CD4-positive, alpha-beta T cell treated with Interleukin-15 for 1 hour (primary cell): ENCODE measurements around the gene THAP2.

Experiments used
- DNase-seq: peaks from one replicate; pipeline ENCODE4 v3.0.0-alpha.2; 2020

The THAP2 gene

GRCh38 chr12:71704920-71705319, 40.8 kb downstream of the THAP2 start:
- no peak for DNase-seq

DNA sequence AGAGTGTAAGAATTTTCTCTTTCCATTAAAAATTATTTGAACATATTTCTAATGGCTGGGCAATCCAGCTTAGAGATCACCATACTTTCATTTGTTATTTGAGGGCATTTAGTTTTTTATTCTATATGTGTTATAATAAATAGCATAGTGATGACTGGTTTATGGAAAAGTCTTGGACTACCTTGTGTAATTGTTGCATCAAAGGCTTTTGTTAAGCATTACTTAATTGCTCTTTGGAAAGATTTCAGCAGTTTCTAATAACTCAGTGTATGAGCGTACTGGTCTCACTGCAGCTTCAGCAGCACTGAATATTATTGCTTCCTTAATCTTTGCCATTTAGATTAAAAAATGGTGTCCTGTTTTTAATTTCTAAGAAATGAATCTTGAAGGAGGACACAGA, 44.6 kb downstream of the THAP2 start:
- no peak for DNase-seq

GRCh38 chr12:71710276-71711125, 46.4 kb downstream of the THAP2 start:
- DNase-seq = no peak

- no peak for DNase-seq
Measured at GRCh38 chr12:71718611-71719010, 54.5 kb downstream of the THAP2 start.

DNA sequence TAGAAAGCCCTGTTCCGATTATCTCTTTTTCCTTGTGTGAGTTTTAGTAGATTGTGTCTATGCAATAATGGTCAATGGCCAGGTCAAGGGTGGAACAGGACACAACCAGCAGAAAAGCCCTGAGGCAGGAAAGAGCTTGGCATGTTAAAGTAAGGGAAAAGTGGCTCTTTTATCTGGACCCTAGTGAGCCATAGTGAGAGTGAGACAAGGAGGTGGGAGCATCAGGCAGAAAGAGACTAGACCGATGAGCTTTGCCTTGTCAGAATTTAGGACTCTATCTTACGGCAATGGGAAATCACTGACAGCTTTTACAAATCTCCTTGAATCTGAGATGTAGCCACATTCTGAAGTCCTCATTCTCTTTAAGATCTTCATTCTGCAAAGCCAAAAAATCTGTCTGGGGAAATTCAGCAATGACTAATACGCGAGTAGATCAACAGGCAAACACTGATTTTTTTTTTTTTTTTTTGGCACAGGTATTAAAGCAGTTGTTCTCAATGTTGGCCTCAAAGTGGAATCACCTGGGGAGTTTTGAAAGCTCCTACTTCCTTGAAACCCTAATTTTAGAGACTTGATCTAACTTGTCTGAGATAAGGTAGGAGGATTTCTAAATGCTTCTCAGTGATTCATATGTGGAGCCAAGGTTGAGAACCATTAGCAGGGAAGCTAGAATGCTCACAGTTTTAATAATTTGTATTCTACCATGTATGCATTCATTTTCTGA, 55.7 kb downstream of the THAP2 start:
- no peak for DNase-seq

DNA sequence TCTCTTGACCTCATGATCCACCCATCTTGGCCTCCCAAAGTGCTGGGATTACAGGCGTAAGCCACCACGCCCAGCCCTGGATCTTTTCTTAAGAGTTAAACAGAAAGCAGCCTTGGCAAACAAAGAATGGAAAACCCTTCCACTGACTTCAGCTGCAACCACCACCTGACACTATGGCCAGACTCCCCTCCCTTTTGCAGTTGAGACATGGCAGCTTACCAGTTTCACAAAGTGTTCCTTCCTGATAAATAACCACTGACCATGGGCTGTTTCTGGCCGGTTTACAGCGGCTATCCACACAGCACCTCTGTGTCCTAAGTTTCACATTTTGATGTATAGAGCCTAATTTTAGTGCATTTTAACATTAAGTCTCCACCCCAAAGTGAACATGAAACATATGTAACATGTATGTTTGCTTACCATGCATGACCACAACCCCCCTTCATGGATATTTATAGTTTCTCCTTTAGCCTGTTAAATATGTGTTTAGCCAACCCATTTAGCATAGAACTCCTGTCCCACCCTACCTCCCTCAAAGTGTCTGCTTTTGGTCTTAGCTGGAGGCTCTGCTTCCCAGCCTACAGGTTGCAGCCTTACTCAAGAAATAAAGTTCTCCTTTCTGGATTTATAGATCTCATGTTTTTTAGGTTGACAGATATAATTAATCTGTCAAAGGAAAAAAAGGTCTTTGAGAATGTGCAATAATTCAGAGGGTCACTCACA, 57.8 kb downstream of the THAP2 start:
- DNase-seq = no peak

GRCh38 chr12:71725011-71725410, 60.9 kb downstream of the THAP2 start:
- no peak for DNase-seq

GRCh38 chr12:71726548-71726947, 62.4 kb downstream of the THAP2 start:
- DNase-seq = no peak

- DNase-seq = no peak
Measured at GRCh38 chr12:71727958-71728357, 63.9 kb downstream of the THAP2 start.
